ENCODE results near the gene UNC79.
A peak's percentile ranks its signal among the peaks of the same experiment; 100 is the strongest.

The UNC79 gene

DNA sequence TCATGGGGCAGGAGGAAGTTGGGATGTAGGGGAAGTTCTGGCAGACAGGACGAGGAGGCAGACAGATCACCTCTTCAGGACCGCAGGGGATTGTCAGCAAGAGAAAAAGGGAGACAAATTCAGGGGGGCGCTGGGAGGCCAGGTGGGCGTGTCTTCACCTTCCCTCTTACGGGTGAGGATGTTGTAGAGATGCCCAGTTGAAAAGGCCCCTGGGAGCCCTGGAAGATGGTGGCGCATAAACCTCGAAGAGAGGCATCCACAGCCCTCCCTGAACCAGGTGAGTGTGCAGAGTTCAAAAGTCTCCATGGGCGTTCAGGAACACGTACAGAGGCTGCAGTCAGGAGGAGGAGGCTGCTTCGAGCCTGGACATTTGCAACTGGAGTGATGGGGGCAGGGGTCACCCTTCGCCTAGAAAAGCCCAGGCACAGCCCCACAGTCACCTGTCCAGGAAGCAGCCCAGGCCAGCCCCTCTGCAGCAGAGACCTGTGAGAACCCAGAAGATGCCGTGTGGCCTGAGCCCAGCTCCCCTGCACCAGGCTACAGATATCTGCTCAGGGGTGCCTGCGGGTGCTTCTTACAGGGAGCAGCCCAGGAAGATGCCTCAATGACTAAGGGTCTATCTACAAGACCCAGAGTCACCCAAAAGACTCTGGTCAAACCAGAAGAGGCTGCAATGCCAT is 283.1 kb downstream of the UNC79 start:
- no peak for TF ChIP-seq EGR2 (tag by site-specific recombination; IDR thresholded peaks at IDR 0.05; ENCODE audit: low read depth)
- TF ChIP-seq MYNN (tag by site-specific recombination; IDR thresholded peaks at IDR 0.05; ENCODE audit: borderline replicate concordance) = no peak
- TF ChIP-seq ZNF658 (tag by site-specific recombination; IDR thresholded peaks at IDR 0.05) = no peak
- TF ChIP-seq, protein P1, sequence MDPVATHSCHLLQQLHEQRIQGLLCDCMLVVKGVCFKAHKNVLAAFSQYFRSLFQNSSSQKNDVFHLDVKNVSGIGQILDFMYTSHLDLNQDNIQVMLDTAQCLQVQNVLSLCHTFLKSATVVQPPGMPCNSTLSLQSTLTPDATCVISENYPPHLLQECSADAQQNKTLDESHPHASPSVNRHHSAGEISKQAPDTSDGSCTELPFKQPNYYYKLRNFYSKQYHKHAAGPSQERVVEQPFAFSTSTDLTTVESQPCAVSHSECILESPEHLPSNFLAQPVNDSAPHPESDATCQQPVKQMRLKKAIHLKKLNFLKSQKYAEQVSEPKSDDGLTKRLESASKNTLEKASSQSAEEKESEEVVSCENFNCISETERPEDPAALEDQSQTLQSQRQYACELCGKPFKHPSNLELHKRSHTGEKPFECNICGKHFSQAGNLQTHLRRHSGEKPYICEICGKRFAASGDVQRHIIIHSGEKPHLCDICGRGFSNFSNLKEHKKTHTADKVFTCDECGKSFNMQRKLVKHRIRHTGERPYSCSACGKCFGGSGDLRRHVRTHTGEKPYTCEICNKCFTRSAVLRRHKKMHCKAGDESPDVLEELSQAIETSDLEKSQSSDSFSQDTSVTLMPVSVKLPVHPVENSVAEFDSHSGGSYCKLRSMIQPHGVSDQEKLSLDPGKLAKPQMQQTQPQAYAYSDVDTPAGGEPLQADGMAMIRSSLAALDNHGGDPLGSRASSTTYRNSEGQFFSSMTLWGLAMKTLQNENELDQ (tag by site-specific recombination; IDR thresholded peaks at IDR 0.05; ENCODE audit: low read depth) = no peak
- TF ChIP-seq ZNF707 (tag by site-specific recombination; IDR thresholded peaks at IDR 0.05) = no peak
- TF ChIP-seq OSR2 (tag by site-specific recombination; IDR thresholded peaks at IDR 0.05) = no peak
- TF ChIP-seq KLF8 (tag by site-specific recombination; IDR thresholded peaks at IDR 0.05) = no peak
- no peak for TF ChIP-seq ZNF335 (tag by site-specific recombination; conservative IDR thresholded peaks at IDR 0.05)
- no peak for TF ChIP-seq HOXD13 (CRISPR knock-in tag; IDR thresholded peaks at IDR 0.05; ENCODE audit: borderline replicate concordance)
- no peak for TF ChIP-seq ZIC2 (tag by site-specific recombination; IDR thresholded peaks at IDR 0.05)
- no peak for TF ChIP-seq ZNF501 (tag by site-specific recombination; IDR thresholded peaks at IDR 0.05)
- no peak for TF ChIP-seq ZBTB48 (tag by site-specific recombination; IDR thresholded peaks at IDR 0.05)
- TF ChIP-seq, protein P2, sequence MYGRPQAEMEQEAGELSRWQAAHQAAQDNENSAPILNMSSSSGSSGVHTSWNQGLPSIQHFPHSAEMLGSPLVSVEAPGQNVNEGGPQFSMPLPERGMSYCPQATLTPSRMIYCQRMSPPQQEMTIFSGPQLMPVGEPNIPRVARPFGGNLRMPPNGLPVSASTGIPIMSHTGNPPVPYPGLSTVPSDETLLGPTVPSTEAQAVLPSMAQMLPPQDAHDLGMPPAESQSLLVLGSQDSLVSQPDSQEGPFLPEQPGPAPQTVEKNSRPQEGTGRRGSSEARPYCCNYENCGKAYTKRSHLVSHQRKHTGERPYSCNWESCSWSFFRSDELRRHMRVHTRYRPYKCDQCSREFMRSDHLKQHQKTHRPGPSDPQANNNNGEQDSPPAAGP (tag by site-specific recombination; IDR thresholded peaks at IDR 0.05) = no peak
- no peak for TF ChIP-seq GLIS2 (tag by site-specific recombination; IDR thresholded peaks at IDR 0.05)
- no peak for TF ChIP-seq IKZF3 (tag by site-specific recombination; IDR thresholded peaks at IDR 0.05)
- no peak for TF ChIP-seq ZNF792 (tag by site-specific recombination; IDR thresholded peaks at IDR 0.05)
- no peak for TF ChIP-seq SETDB1 (IDR thresholded peaks at IDR 0.05; ENCODE audit: insufficient read length, low read length)
- TF ChIP-seq ZBTB17 (tag by site-specific recombination; IDR thresholded peaks at IDR 0.05) = no peak
- H3K4me3 ChIP-seq (ENCODE audit: low read depth, low read length) = no peak overlapping the region
- no peaks in the 10 kb centered on the region for H3K36me3 ChIP-seq (ENCODE audit: control insufficient read depth in 2 of 2, insufficient read depth in 1 of 2, low read length in 2 of 2)
- H3K9me3 ChIP-seq (ENCODE audit: control insufficient read depth, insufficient read depth, low read depth, low read length) = no peaks in the 10 kb centered on the region
- no peaks in the 10 kb centered on the region for H3K4me1 ChIP-seq (ENCODE audit: control insufficient read depth, insufficient read depth, low read length)
- no peak overlapping the region for H3K27ac ChIP-seq (ENCODE audit: extremely low read depth, low read depth, low read length)
- POLR2A ChIA-PET = no interaction called here
- CTCF ChIA-PET = no interaction called here

DNA sequence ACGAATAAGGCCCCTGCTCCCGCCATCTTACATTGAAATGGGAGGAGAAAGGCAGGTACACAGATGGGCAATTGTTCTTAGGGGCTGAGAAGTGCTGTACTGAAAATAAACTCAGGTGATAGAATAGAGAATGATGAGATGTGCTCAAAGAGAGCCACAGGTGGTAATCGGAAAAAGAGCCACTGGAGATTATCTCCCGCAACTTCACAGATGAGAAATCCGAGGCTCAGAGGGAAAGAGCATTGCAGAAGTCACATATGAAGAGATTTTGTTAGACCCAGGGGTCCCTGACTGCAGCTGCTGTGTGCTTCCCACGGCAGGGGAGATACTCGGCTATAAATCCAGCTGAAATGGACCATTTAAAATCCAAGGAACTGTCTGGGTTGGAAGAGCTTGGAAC is 283.9 kb downstream of the UNC79 start:
- POLR2A ChIA-PET = no interaction called here
- H3K36me3 ChIP-seq (ENCODE audit: control insufficient read depth in 2 of 2, insufficient read depth in 1 of 2, low read length in 2 of 2) = no peaks in the 10 kb centered on the region
- no peaks in the 10 kb centered on the region for H3K9me3 ChIP-seq (ENCODE audit: control insufficient read depth, insufficient read depth, low read depth, low read length)
- no peak overlapping the region for H3K27ac ChIP-seq (ENCODE audit: extremely low read depth, low read depth, low read length)
- TF ChIP-seq SETDB1 (IDR thresholded peaks at IDR 0.05; ENCODE audit: insufficient read length, low read length) = no peak
- peak; percentile 40; the same call in 1 of the 2 replicates for TF ChIP-seq SCRT2 (tag by site-specific recombination; IDR thresholded peaks at IDR 0.05)
- CTCF ChIA-PET = interaction anchor here (0.6 kb wide), 1 partner anchor 74 kb away, joined by 3 read pairs; the partner anchor contains the start of gene PRIMA1
- no peak overlapping the region for H3K4me3 ChIP-seq (ENCODE audit: low read depth, low read length)
- no peaks in the 10 kb centered on the region for H3K4me1 ChIP-seq (ENCODE audit: control insufficient read depth, insufficient read depth, low read length)

Measured in HEK293 (cell line).